ENCODE measurements around the gene CYS1.

- peak; percentile 59 to 73 (median 62) for TF ChIP-seq CTCF (IDR thresholded peaks at IDR 0.05)
- TF ChIP-seq POLR2A (IDR thresholded peaks at IDR 0.05): no peak
Observed at GRCh38 chr2:10124538-10125045, 44.4 kb upstream of the CYS1 start.
